GM19193 (cell line): ENCODE data around the gene PSME1.
A peak's percentile ranks its signal among the peaks of the same experiment; 100 is the strongest.

Source experiments
- POLR2A ChIP-seq: IDR thresholded peaks from 4 replicates; pipeline ENCODE4 v1.6.1; 2011; ENCODE audit not compliant: insufficient read depth, insufficient read length; ENCODE audit errors: extremely low read depth

Gene PSME1

DNA sequence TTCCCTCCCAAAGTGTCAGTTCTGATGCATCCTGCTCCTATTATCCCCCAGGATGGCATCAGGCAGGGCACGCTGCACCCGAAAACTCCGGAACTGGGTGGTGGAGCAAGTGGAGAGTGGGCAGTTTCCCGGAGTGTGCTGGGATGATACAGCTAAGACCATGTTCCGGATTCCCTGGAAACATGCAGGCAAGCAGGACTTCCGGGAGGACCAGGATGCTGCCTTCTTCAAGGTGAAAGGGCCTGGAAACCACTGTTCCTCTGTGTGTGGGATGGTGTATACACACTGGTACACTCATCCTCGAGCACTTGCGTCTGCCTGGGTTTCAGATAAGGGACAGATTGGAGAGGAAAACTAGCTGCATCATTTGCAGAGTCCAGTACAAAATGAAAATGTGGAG, 26.1 kb downstream of the PSME1 start:
- TF ChIP-seq POLR2A, result no peak

DNA sequence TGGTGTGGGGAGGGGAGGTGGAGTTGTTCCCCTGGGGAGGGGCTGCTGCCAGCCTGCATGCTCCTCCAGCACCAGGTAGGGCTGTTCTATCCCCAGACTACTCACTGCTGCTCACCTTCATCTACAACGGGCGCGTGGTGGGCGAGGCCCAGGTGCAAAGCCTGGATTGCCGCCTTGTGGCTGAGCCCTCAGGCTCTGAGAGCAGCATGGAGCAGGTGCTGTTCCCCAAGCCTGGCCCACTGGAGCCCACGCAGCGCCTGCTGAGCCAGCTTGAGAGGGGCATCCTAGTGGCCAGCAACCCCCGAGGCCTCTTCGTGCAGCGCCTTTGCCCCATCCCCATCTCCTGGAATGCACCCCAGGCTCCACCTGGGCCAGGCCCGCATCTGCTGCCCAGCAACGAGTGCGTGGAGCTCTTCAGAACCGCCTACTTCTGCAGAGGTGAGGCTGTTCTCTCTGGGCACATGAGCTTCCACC, 28.6 kb downstream of the PSME1 start:
- no peak for TF ChIP-seq POLR2A

DNA sequence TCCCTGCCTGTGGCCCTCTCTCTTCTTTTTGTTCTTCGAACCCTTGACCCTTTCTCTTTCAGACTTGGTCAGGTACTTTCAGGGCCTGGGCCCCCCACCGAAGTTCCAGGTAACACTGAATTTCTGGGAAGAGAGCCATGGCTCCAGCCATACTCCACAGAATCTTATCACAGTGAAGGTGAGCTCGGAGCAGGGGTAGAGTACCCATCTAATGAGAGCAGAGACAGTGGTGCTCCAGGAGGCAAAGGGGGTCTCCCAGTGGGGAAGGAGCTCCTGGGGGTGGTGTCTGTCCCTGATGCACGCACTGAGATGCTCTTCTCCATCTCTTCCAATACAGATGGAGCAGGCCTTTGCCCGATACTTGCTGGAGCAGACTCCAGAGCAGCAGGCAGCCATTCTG, 29.8 kb downstream of the PSME1 start:
- no peak for TF ChIP-seq POLR2A

DNA sequence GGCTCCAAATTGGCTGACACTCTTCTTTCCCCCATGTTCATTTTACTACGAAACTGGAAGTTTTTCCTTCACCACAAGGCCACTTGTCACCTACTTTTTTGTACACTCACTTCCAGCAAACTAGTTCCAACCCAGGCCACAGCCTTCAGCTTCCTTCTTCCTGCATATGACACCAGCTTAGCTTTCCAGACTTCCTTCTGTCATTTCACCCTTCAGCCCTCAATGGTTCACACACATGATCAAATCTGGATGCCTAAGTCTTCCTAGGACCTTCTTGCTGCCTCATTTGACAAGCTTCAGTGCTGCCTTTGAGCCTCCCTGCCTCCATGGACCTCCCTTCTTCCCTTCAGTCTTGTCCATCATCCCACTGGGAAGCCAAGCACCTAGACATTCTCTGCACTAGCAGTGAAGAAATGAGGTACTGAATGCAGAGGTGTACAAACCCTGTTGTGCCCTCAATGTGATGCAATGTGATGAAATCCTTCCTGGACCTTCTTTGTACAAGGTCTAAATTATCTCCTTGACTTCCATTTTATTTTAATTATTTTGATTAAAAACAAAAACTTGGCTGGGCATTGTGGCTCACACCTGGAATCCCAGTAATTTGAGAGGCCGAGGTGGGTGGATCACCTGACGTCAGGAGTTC, 31.6 kb downstream of the PSME1 start:
- peak; percentile 39 for TF ChIP-seq POLR2A

DNA sequence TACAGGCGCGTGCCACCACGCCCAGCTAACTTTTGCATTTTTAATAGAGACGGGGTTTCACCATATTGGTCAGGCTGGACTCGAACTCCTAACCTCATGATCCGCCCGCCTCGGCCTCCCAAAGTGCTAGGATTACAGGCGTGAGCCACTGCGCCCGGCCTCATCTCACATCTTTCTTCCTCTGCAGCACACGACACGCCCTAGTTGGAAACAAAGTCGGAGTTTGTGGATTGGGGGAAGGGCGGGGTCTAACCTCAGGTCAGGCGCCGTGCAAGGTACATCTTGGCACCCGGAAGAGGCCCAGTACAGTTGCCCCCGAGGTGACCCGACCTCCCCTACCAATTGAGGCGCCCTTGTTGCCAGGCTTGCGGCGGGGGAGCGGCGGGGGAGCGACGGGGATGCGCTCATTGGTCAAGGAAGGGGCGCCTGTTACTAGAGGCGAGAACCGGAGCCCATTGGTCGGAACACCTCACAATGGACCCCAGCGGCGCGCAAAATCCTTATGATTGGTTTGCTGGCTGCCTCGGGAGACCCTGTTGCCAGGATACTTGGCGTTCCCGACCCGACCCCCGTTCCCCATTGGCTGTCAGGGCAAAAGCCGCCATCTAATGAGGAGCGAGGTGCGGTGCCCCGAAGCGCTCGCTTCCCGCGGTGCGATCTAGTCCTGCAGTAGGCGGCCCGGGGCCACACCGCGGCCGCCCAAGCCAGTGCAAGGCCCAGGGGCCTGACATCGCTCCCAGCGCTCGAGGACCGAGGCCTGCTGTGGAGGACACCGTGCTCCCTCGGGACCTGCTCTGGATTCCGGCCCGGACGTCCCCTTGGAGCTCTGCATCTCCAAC, 35.6 kb downstream of the PSME1 start, which contains the start of gene REC8:
TSS of gene REC8 (plus strand) at position 659 of the 839 bp plus-strand sequence. CDS start 473 bp downstream, outside the sequence.
- peak; percentile 75 for TF ChIP-seq POLR2A

DNA sequence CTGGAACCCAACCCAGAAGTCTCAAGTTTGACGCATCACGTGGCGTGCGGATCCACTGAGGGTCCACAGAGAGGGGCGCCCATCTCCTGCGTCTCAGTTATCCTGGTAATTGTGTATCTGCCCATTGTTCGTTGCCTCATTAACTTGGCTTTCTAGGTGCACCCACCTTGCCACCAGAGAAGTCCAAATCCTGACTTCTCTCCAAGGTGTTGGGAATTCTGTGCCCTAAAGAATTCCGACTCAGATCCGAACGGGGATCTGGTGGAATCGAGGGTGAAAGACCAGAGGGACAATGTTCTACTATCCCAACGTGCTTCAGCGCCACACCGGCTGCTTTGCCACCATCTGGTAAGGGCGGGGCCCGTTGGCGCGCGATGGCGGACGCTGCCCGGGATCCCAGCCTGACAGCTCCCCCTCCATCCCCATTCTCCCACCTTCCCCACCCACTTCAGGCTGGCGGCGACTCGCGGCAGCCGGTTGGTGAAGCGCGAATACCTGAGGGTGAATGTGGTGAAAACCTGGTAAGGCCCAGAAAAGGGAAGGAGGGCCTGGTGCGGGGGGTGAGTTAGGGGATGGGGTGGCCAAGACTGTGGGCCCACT, 36.4 kb downstream of the PSME1 start:
- TF ChIP-seq POLR2A, result no peak

DNA sequence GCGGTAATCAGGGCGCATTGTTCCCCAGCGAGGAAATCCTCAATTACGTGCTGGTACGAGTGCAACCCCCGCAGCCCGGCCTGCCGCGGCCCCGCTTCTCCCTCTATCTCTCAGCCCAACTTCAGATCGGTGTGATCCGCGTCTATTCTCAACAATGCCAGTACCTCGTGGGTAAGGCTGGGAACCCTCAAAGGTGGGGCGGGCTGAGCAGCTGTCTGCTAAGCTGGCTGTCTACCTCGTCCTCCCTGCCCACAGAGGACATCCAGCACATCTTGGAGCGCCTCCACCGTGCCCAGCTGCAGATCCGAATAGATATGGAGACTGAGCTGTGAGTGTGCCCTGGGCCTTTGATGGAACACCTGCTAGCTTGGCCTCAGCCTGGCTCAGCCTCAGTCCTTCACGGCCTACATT, 36.9 kb downstream of the PSME1 start:
- TF ChIP-seq POLR2A, result peak; percentile 16

DNA sequence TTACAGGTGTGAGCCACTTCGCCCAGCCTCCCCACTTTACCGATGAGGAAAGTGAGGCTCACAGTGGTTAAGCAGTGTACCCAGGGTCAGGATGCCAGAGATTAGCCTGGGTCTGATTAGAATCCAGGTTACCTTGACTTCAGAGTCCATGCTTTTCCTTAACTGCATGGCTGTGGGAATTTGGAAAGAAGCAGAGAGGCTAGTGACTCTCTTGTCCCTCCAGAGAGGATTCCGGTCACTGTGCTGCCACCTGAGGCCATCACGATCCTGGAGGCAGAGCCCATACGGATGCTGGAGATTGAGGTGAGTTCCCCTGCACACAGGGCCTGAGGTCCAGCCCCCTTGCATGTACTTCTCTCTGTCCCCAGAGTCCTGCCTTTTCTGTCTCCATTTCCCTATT, 40.6 kb downstream of the PSME1 start:
- no peak for TF ChIP-seq POLR2A

DNA sequence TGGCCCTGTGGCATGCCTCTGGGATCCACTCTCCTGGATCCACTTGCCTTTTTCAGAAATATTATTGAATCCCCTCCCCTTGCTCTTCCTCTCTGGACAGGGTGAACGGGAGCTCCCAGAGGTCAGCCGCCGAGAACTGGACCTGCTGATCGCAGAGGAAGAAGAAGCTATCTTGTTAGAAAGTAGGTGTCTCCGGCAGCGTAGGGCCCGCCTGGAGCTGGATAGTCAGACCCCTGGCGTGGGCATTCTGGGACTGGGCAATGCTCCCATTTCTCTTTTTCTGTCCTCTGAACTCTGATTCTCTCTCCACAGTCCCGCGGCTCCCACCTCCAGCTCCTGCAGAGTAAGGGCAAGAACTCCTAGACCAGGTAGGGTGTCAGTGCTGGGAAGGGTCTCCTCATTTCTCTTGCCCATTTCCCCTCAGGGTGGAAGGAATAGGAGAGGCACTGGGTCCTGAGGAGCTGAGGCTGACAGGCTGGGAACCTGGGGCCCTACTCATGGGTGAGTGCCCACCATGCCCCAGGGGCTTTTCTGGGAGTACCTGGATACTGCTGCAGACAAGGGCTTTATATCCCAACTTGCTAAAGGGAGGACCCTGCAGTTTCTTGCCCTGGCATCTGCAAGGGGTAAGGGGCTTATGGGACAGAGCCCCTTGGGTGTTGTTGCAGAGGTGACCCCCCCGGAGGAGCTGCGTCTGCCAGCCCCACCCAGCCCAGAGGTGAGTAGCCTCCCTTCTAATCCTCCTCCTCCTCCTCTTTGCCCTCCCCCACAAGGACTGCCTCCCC, 41.2 kb downstream of the PSME1 start:
- no peak for TF ChIP-seq POLR2A

DNA sequence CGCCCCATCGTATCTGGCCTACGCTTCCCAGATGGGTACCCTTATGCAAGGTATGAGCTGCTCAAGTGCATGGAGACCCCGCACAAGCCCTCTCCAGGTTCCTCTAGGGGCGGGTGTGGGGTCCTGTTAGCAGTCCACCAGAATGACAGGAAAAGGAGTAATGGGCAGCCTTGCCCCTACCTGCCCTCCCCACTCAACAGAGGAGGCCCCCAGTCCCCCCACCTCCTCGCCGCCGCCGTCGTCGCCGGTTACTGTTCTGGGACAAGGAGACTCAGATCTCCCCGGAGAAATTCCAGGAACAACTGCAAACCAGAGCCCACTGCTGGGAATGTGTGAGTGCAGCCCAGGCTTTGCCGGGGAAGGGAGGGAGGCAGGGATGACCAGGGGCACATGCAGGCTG, 41.9 kb downstream of the PSME1 start:
- TF ChIP-seq POLR2A, result no peak

DNA sequence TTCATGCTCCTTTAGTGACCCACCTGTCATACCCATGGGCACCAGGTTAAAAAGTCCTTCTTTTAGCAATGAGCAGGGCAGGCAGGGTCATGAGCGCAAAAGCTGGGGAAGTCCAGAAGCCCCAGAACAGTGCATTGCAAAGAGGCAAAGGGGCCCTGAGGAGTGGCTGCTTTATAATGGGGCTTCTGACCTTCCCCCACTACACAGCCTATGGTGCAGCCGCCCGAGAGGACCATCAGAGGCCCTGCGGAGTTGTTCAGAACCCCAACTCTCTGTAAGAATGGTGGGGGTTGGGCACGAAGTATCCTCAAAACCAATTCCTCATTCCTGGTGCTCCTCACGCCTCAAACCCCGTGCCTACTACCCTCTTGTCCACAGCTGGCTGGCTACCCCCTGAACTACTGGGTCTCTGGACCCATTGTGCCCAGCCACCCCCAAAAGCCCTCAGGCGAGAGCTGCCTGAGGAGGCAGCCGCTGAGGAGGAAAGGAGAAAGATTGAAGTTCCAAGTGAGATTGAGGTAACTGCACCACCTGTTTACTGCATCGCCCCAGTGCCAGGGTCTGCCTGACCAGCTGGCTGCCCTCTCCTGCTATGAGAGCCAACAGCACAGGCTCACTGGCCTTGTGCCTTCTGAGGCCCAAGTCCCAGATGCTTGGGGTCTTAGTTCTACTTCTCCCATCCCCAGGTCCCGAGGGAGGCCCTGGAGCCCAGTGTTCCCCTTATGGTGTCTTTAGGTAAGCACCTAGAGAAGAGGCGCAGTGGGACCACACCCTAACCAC, 42.6 kb downstream of the PSME1 start:
- TF ChIP-seq POLR2A, result no peak

DNA sequence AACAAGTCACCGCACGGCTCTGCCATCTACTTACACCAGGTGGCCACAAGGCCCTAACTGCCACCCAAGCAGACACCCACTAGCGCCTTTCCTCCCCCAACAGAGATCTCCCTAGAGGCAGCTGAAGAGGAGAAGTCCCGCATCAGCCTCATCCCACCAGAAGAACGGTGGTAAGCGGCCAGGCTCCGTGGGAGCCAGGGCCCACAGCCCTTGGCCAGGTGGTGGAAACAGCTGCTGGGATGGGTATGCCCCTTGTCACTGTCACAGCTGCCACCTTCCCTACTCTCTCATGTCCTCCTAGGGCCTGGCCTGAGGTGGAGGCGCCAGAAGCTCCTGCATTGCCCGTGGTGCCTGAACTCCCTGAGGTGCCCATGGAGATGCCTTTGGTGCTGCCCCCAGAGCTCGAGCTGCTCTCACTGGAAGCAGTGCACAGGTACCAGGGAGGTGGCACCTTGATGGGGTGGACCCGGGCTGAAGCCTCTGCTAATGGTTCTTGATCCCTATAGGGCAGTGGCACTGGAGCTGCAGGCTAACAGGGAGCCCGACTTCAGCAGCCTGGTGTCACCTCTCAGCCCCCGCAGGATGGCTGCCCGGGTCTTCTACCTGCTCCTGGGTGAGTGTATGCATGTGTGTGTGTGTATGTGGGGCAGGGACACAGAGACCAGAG, 43.4 kb downstream of the PSME1 start:
- TF ChIP-seq POLR2A, result peak; percentile 28

DNA sequence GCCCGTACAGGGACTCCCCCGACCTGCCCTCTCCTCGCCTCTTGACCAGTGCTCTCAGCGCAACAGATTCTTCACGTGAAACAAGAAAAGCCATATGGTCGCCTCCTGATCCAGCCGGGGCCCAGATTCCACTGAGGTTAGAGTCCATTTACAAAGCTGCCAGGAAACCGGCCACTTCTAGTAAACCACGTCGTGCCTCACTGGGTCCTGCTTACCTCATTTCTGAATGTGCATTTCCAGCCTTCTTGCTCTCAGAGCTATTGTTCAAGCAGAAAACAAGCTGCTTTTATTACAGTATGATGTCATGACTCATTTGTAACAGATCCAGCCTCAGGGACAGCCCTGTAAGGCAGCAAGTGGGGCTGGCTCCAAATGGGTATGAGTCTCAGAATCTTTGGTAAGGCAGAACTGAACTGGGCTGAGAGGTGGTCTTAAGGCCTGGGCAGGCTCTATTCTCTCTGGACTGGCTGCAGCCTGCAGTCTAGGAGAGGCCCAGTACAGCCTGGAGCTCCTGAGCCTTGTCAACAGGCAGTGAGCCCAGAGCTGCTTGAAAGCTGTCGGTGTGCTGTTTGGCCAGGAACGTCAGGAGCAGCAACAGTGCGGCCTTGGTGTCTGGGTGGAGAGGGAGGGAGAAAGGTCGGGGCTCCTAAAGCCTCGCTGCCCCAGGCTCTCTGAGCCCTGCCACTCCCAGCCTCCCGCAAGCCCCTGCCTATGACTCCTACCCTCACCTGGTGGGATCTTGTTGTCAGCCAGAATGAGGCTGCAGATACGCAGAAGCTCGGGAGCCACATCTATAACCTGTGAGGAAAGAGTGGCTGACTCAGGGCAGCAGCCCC, 44.2 kb downstream of the PSME1 start:
- TF ChIP-seq POLR2A, result peak; percentile 32
